ENCODE data around the gene MCF2.

The MCF2 gene

GRCh38 chrX:139554991-139555675, 152.8 kb downstream of the MCF2 start:
- no peaks in the 10 kb centered on the region for H3K27me3 ChIP-seq (replicated peaks; ENCODE audit: control insufficient read depth, insufficient read depth, low read length)
- peak; percentile 4 for DNase-seq (ENCODE audit: extremely low read depth, insufficient read length)

DNA sequence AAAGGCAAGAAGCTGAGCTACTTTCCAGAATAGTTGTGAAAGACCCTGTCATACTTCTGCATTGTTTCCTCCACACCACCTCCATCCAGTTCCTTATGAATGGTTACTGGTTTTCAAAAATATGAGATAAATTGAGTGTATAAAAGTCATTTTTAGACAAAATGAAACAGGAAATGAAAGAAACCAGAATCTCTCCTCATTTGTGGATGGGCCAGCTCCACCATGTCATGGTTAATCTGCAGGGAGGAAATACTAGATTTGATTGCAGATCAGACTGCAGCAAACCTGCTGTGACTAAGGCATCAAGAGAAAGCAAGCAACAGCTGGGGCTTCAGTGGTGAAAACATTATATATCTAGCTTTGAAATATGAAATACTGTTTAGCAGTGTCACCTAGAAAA, 153.6 kb downstream of the MCF2 start:
- Histone ChIP-seq H3K36me3 (ENCODE audit: control insufficient read depth, insufficient read depth, low read length) (no peaks in the 10 kb centered on the region), H3K4me3 (replicated peaks; ENCODE audit: low read depth, low read length) (no peak overlapping the region), H3K27me3 (replicated peaks; ENCODE audit: control insufficient read depth, insufficient read depth, low read length) (no peaks in the 10 kb centered on the region)
- DNase-seq (ENCODE audit: extremely low read depth, insufficient read length) = peak; percentile 15
- TF ChIP-seq, protein P1, sequence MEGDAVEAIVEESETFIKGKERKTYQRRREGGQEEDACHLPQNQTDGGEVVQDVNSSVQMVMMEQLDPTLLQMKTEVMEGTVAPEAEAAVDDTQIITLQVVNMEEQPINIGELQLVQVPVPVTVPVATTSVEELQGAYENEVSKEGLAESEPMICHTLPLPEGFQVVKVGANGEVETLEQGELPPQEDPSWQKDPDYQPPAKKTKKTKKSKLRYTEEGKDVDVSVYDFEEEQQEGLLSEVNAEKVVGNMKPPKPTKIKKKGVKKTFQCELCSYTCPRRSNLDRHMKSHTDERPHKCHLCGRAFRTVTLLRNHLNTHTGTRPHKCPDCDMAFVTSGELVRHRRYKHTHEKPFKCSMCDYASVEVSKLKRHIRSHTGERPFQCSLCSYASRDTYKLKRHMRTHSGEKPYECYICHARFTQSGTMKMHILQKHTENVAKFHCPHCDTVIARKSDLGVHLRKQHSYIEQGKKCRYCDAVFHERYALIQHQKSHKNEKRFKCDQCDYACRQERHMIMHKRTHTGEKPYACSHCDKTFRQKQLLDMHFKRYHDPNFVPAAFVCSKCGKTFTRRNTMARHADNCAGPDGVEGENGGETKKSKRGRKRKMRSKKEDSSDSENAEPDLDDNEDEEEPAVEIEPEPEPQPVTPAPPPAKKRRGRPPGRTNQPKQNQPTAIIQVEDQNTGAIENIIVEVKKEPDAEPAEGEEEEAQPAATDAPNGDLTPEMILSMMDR (IDR thresholded peaks at IDR 0.05; ENCODE audit: insufficient read depth, low read length, poor library complexity, severe bottlenecking) = no peak

More at GRCh38 chrX:139554991-139555675, 152.8 kb downstream of the MCF2 start:
- TF ChIP-seq, protein P1 (IDR thresholded peaks at IDR 0.05; ENCODE audit: insufficient read depth, low read length, poor library complexity, severe bottlenecking) = no peak
- no peaks in the 10 kb centered on the region for H3K36me3 ChIP-seq (ENCODE audit: control insufficient read depth, insufficient read depth, low read length)
- H3K4me3 ChIP-seq (replicated peaks; ENCODE audit: low read depth, low read length) = no peak overlapping the region

- Histone ChIP-seq H3K4me3 (replicated peaks; ENCODE audit: low read depth, low read length) (no peak overlapping the region), H3K27me3 (replicated peaks; ENCODE audit: control insufficient read depth, insufficient read depth, low read length) (no peaks in the 10 kb centered on the region), H3K36me3 (ENCODE audit: control insufficient read depth, insufficient read depth, low read length) (no peaks in the 10 kb centered on the region)
- TF ChIP-seq, protein P1 (IDR thresholded peaks at IDR 0.05; ENCODE audit: insufficient read depth, low read length, poor library complexity, severe bottlenecking) = no peak
- DNase-seq (ENCODE audit: extremely low read depth, insufficient read length) = no peak
These were observed 163.4 kb downstream of the MCF2 start for GRCh38 chrX:139544591-139544990.

- H3K4me3 ChIP-seq (replicated peaks; ENCODE audit: low read depth, low read length) = no peak overlapping the region
- no peaks in the 10 kb centered on the region for H3K36me3 ChIP-seq (ENCODE audit: control insufficient read depth, insufficient read depth, low read length)
- H3K27me3 ChIP-seq (replicated peaks; ENCODE audit: control insufficient read depth, insufficient read depth, low read length) = no peaks in the 10 kb centered on the region
- TF ChIP-seq, protein P1 (IDR thresholded peaks at IDR 0.05; ENCODE audit: insufficient read depth, low read length, poor library complexity, severe bottlenecking) = no peak
- DNase-seq (ENCODE audit: extremely low read depth, insufficient read length) = no peak
These were observed 164.0 kb downstream of the MCF2 start for GRCh38 chrX:139543920-139544319.

GRCh38 chrX:139542652-139543051, 165.3 kb downstream of the MCF2 start:
- no peak for DNase-seq (ENCODE audit: extremely low read depth, insufficient read length)
- Histone ChIP-seq H3K27me3 (replicated peaks; ENCODE audit: control insufficient read depth, insufficient read depth, low read length) (no peaks in the 10 kb centered on the region), H3K36me3 (ENCODE audit: control insufficient read depth, insufficient read depth, low read length) (no peaks in the 10 kb centered on the region), H3K4me3 (replicated peaks; ENCODE audit: low read depth, low read length) (no peak overlapping the region)
- TF ChIP-seq, protein P1 (IDR thresholded peaks at IDR 0.05; ENCODE audit: insufficient read depth, low read length, poor library complexity, severe bottlenecking) = no peak
